HepG2 (cell line): ENCODE results near the gene SYNGR2. TPM values are rescaled to one million over a fixed set of nuclear protein-coding genes. Genes with fewer than 3 reads are reported as not detected.

Experiments used
- ASH2L ChIP-seq: fragments of 300-600, 200-600 bp; sonication (generic); IDR thresholded peaks from 2 replicates; pipeline ENCODE4 v1.7.0; 2017; ENCODE audit warnings: low read depth, mild to moderate bottlenecking, moderate library complexity, mixed read lengths, low read length; ENCODE audit not compliant: insufficient read length
- CAMTA2 ChIP-seq: sonication (generic); formaldehyde crosslinking; IDR thresholded peaks from 2 replicates; pipeline ENCODE4 v1.4.0; 2020; ENCODE audit warnings: mild to moderate bottlenecking, missing genetic modification reagents, borderline replicate concordance
- HNRNPK ChIP-seq: fragments of 200-400 bp; formaldehyde crosslinking; IDR thresholded peaks from 2 replicates; pipeline ENCODE4 v1.6.1; 2018; ENCODE audit warnings: low read length, low read depth, moderate library complexity, mild to moderate bottlenecking; ENCODE audit not compliant: poor library complexity, severe bottlenecking
- ISX ChIP-seq: sonication (generic); formaldehyde crosslinking; conservative IDR thresholded peaks from 2 replicates; pipeline ENCODE4 v1.5.0; 2020; ENCODE audit warnings: missing genetic modification reagents
- NFATC3 ChIP-seq: sonication (generic); formaldehyde crosslinking; IDR thresholded peaks from 2 replicates; pipeline ENCODE4 v1.5.1; 2020; ENCODE audit warnings: mild to moderate bottlenecking, missing genetic modification reagents
- NFKBIZ ChIP-seq: IDR thresholded peaks from 2 replicates; pipeline ENCODE4 v1.6.1; 2018; ENCODE audit warnings: missing genetic modification reagents, missing compliant biosample characterization
- NR2F1 ChIP-seq, 2 experiments: fragments of 450-650 bp in 1 of 2; formaldehyde crosslinking in 1 of 2; IDR thresholded peaks; 2 replicates each; pipeline versions ENCODE4 v1.5.0 to v1.6.1; 2016 to 2020; ENCODE audit warnings: mild to moderate bottlenecking in 1 of 2, missing compliant biosample characterization in 1 of 2, missing genetic modification reagents in 1 of 2, moderate library complexity in 1 of 2
- POLR2AphosphoS5 ChIP-seq: IDR thresholded peaks from 2 replicates; pipeline ENCODE4 v1.6.1; 2012; ENCODE audit warnings: low read depth, low read length
- SIN3A ChIP-seq: IDR thresholded peaks from 2 replicates; pipeline ENCODE4 v1.6.1; 2011; ENCODE audit warnings: low read depth, mild to moderate bottlenecking, control low read depth, low read length, borderline replicate concordance
- TSC22D2 ChIP-seq: sonication (generic); formaldehyde crosslinking; IDR thresholded peaks from 2 replicates; pipeline ENCODE4 v1.5.1; 2020; ENCODE audit warnings: missing genetic modification reagents, mild to moderate bottlenecking, borderline replicate concordance
- YEATS2 ChIP-seq: sonication (generic); formaldehyde crosslinking; IDR thresholded peaks from 2 replicates; pipeline ENCODE4 v1.4.0; 2020; ENCODE audit warnings: missing genetic modification reagents, borderline replicate concordance
- ZBTB7A ChIP-seq: sonication (generic); formaldehyde crosslinking; IDR thresholded peaks from 2 replicates; pipeline ENCODE4 v1.8.0; 2022; ENCODE audit warnings: mild to moderate bottlenecking, missing genetic modification reagents
- ZNF367 ChIP-seq: sonication (generic); formaldehyde crosslinking; IDR thresholded peaks from 2 replicates; pipeline ENCODE4 v1.4.0; 2020; ENCODE audit warnings: missing genetic modification reagents, borderline replicate concordance
- ZNF383 ChIP-seq: sonication (generic); formaldehyde crosslinking; IDR thresholded peaks from 2 replicates; pipeline ENCODE4 v1.4.0; 2020; ENCODE audit warnings: missing genetic modification reagents, mild to moderate bottlenecking, borderline replicate concordance
- ZNF431 ChIP-seq: sonication (generic); formaldehyde crosslinking; IDR thresholded peaks from 2 replicates; pipeline ENCODE4 v1.9.0; 2022; ENCODE audit warnings: missing genetic modification reagents, low read depth, mild to moderate bottlenecking, borderline replicate concordance
- ZNF44 ChIP-seq: sonication (generic); formaldehyde crosslinking; IDR thresholded peaks from 2 replicates; pipeline ENCODE4 v1.5.1; 2020; ENCODE audit warnings: mild to moderate bottlenecking, missing genetic modification reagents
- ZNF737 ChIP-seq: sonication (generic); formaldehyde crosslinking; IDR thresholded peaks from 2 replicates; pipeline ENCODE4 v1.5.0; 2020; ENCODE audit warnings: missing genetic modification reagents, mild to moderate bottlenecking, borderline replicate concordance
- ZNF749 ChIP-seq: sonication (generic); formaldehyde crosslinking; IDR thresholded peaks from 2 replicates; pipeline ENCODE4 v1.8.0; 2022; ENCODE audit warnings: mild to moderate bottlenecking, missing genetic modification reagents, moderate library complexity, borderline replicate concordance
- polyA plus RNA-seq, 8 experiments: library from polyadenylated mRNA; depleted of rRNA in 3 of 8; stranded (reverse) in 7 of 8; unstranded in 1 of 8; fragments of >200 nt; fragmentation: Illumina TruSeq in 4 of 8; extraction: Trizol in 4 of 8; gene quantifications; 2 replicates each; pipeline versions ENCODE4 v1.2.1 to v1.2.3, GENCODE V29; 2011 to 2016; ENCODE audit warnings: low read depth in 4 of 8, missing spikeins in 1 of 8, mixed read lengths in 1 of 8; ENCODE audit not compliant: insufficient read depth in 1 of 8
- total RNA-seq, 5 experiments: library from RNA; depleted of rRNA; stranded (reverse); fragments of >200 nt; fragmentation: Illumina TruSeq; extraction: Trizol; gene quantifications; 2 replicates each; pipeline ENCODE4 v1.2.3, GENCODE V29; 2016; ENCODE audit warnings: low read depth in 1 of 5
- TF ChIP-seq, protein P1 (sequence below): sonication (generic); formaldehyde crosslinking; IDR thresholded peaks from 2 replicates; pipeline ENCODE4 v1.4.0; 2020; ENCODE audit warnings: mild to moderate bottlenecking, missing genetic modification reagents
- TF ChIP-seq, protein P2 (sequence below): sonication (generic); formaldehyde crosslinking; IDR thresholded peaks from 2 replicates; pipeline ENCODE4 v1.9.0; 2021; ENCODE audit warnings: missing genetic modification reagents, mild to moderate bottlenecking, borderline replicate concordance
- TF ChIP-seq, protein P3 (sequence below): sonication (generic); formaldehyde crosslinking; IDR thresholded peaks from 2 replicates; pipeline ENCODE4 v1.4.0; 2020; ENCODE audit warnings: missing genetic modification reagents
- TF ChIP-seq, protein P4 (sequence below): sonication (generic); formaldehyde crosslinking; IDR thresholded peaks from 2 replicates; pipeline ENCODE4 v1.4.0; 2020; ENCODE audit warnings: mild to moderate bottlenecking, missing genetic modification reagents

SYNGR2 gene
- total and polyA plus RNA-seq, 2 of the 13 experiments (the other 11 are each of a cell fraction or from before 2014, with no cell fraction given), result 46.7 to 170 TPM

DNA sequence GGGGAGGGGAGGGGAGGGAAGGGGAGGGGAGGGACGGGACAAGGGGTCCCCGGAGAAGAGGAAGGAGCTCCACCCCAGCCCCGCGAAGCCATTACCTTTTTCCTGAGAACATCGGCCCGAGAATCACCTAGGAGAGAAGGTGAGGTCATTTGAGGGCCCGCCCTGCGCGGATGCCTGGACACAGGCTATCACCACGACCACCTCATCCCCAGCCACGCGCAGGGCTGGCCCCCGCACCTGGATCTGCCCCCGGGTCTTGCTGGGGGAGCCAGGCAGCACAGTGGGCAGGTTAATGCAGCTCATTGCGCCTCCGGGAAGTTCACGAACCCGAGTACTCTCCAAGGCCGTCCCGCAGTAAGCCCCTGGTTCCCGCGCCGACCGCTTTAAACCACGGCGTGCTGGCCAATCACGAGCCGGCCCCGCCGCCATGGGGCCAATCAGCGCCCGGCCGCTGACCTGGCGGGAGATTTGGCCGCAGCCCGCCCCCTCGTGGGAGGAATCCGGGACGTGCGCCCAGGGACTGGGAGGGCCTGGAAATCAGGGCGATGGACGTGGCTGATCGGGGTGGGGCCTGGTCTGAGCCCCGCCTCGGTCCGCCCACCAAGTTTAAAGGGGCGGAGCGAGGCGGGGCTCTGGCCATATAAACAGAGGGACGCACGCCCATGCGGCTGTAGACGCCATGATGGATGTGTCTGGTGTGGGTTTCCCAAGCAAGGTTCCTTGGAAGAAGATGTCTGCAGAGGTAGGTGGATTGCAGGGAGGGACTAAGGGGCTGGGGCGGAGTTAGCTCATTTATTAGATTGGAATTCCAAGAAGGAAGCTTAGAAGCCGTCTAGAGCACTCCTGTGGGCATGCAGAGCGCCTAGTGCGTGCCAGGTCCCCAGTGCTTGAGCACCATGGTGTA lies 18.6 kb downstream of the SYNGR2 start, which contains the start of the genes AFMID and TK1 (continued):
- TF ChIP-seq ZNF749 (CRISPR knock-in tag) (peak; percentile 100), NFKBIZ (CRISPR knock-in tag) (no peak), ZBTB7A (CRISPR knock-in tag) (no peak), HNRNPK (peak; percentile 98), ZNF737 (CRISPR knock-in tag) (no peak), YEATS2 (CRISPR knock-in tag) (peak; percentile 94), ZNF44 (CRISPR knock-in tag) (peak; percentile 91; the same call in 1 of the 2 replicates), NR2F1 (CRISPR knock-in tag; IDR thresholded peaks at IDR 0.05) (no peak), ISX (CRISPR knock-in tag) (no peak; the same call in 1 of the 2 replicates), ASH2L (no peak), SIN3A (peak; percentile 96), ZNF431 (peak; percentile 99; the same call in 1 of the 2 replicates), POLR2AphosphoS5 (peak; percentile 100), ZNF367 (CRISPR knock-in tag) (peak; percentile 59; the same call in 1 of the 2 replicates), NFATC3 (peak; percentile 75), ZNF383 (no peak), CAMTA2 (no peak; the same call in 1 of the 2 replicates), TSC22D2 (CRISPR knock-in tag) (peak; percentile 93; the same call in 1 of the 2 replicates)
- TF ChIP-seq, protein P1, sequence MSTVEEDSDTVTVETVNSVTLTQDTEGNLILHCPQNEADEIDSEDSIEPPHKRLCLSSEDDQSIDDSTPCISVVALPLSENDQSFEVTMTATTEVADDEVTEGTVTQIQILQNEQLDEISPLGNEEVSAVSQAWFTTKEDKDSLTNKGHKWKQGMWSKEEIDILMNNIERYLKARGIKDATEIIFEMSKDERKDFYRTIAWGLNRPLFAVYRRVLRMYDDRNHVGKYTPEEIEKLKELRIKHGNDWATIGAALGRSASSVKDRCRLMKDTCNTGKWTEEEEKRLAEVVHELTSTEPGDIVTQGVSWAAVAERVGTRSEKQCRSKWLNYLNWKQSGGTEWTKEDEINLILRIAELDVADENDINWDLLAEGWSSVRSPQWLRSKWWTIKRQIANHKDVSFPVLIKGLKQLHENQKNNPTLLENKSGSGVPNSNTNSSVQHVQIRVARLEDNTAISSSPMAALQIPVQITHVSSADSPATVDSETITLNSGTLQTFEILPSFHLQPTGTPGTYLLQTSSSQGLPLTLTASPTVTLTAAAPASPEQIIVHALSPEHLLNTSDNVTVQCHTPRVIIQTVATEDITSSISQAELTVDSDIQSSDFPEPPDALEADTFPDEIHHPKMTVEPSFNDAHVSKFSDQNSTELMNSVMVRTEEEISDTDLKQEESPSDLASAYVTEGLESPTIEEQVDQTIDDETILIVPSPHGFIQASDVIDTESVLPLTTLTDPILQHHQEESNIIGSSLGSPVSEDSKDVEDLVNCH (CRISPR knock-in tag), result no peak
- TF ChIP-seq, protein P2, sequence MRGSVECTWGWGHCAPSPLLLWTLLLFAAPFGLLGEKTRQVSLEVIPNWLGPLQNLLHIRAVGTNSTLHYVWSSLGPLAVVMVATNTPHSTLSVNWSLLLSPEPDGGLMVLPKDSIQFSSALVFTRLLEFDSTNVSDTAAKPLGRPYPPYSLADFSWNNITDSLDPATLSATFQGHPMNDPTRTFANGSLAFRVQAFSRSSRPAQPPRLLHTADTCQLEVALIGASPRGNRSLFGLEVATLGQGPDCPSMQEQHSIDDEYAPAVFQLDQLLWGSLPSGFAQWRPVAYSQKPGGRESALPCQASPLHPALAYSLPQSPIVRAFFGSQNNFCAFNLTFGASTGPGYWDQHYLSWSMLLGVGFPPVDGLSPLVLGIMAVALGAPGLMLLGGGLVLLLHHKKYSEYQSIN (CRISPR knock-in tag), result no peak
- TF ChIP-seq, protein P3, sequence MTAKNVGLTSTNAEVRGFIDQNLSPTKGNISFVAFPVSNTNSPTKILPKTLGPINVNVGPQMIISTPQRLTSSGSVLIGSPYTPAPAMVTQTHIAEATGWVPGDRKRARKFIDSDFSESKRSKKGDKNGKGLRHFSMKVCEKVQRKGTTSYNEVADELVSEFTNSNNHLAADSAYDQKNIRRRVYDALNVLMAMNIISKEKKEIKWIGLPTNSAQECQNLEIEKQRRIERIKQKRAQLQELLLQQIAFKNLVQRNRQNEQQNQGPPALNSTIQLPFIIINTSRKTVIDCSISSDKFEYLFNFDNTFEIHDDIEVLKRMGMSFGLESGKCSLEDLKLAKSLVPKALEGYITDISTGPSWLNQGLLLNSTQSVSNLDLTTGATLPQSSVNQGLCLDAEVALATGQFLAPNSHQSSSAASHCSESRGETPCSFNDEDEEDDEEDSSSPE (CRISPR knock-in tag), result peak; percentile 100
- TF ChIP-seq, protein P4, sequence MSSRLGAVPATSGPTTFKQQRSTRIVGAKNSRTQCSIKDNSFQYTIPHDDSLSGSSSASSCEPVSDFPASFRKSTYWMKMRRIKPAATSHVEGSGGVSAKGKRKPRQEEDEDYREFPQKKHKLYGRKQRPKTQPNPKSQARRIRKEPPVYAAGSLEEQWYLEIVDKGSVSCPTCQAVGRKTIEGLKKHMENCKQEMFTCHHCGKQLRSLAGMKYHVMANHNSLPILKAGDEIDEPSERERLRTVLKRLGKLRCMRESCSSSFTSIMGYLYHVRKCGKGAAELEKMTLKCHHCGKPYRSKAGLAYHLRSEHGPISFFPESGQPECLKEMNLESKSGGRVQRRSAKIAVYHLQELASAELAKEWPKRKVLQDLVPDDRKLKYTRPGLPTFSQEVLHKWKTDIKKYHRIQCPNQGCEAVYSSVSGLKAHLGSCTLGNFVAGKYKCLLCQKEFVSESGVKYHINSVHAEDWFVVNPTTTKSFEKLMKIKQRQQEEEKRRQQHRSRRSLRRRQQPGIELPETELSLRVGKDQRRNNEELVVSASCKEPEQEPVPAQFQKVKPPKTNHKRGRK (CRISPR knock-in tag), result no peak
